GM21367 (cell line): ENCODE data around the gene OSBPL3.
A peak's percentile ranks its signal among the peaks of the same experiment; 100 is the strongest.

Experiments used
- ATAC-seq: cut with Tn5 transposase; IDR thresholded peaks from one replicate; pipeline ENCODE4 v1.9.1; 2021; ENCODE audit not compliant: unreplicated experiment

OSBPL3 gene

GRCh38 chr7:24777806-24778205 is 202.2 kb downstream of the OSBPL3 start:
- no peak for ATAC-seq

GRCh38 chr7:24773646-24774045 is 206.3 kb downstream of the OSBPL3 start:
- no peak for ATAC-seq

- no peak for ATAC-seq
These were observed 210.1 kb downstream of the OSBPL3 start for GRCh38 chr7:24769851-24770250.

- ATAC-seq, result no peak
These were observed 210.8 kb downstream of the OSBPL3 start for GRCh38 chr7:24769014-24769830.

GRCh38 chr7:24767878-24768569 is 212.0 kb downstream of the OSBPL3 start:
- ATAC-seq, result no peak

GRCh38 chr7:24764972-24765744 is 214.8 kb downstream of the OSBPL3 start:
- no peak for ATAC-seq

GRCh38 chr7:24764011-24764410 is 216.0 kb downstream of the OSBPL3 start:
- ATAC-seq, result no peak

- no peak for ATAC-seq
These were observed 216.6 kb downstream of the OSBPL3 start for GRCh38 chr7:24763303-24763901.

GRCh38 chr7:24762771-24763170 is 217.2 kb downstream of the OSBPL3 start:
- no peak for ATAC-seq

GRCh38 chr7:24760968-24761367 is 219.0 kb downstream of the OSBPL3 start:
- no peak for ATAC-seq

- ATAC-seq, result peak; percentile 43
These were observed 222.4 kb downstream of the OSBPL3 start, which contains the start of gene GSDME for GRCh38 chr7:24757353-24758275. Gene GSDME, minus strand, starts transcription at chr7:24757464. Its CDS starts 7,690 bp downstream, at chr7:24749774.

- no peak for ATAC-seq
These were observed 223.2 kb downstream of the OSBPL3 start for GRCh38 chr7:24756545-24757352.

- ATAC-seq, result peak; percentile 68
These were observed 224.2 kb downstream of the OSBPL3 start for GRCh38 chr7:24755541-24756407.

- no peak for ATAC-seq
These were observed 225.0 kb downstream of the OSBPL3 start for GRCh38 chr7:24754906-24755506.

GRCh38 chr7:24752073-24752800 is 227.7 kb downstream of the OSBPL3 start:
- no peak for ATAC-seq

GRCh38 chr7:24751484-24751883 is 228.5 kb downstream of the OSBPL3 start:
- ATAC-seq, result no peak

- ATAC-seq, result no peak
These were observed 229.4 kb downstream of the OSBPL3 start for GRCh38 chr7:24750441-24751055.
